ENCODE measurements around the gene OSBPL7. TPM values are rescaled to one million over a fixed set of nuclear protein-coding genes. Genes with fewer than 3 reads are reported as not detected.

The OSBPL7 gene
- total RNA-seq, 1 donor from 2014 or later: 21.4 TPM

DNA sequence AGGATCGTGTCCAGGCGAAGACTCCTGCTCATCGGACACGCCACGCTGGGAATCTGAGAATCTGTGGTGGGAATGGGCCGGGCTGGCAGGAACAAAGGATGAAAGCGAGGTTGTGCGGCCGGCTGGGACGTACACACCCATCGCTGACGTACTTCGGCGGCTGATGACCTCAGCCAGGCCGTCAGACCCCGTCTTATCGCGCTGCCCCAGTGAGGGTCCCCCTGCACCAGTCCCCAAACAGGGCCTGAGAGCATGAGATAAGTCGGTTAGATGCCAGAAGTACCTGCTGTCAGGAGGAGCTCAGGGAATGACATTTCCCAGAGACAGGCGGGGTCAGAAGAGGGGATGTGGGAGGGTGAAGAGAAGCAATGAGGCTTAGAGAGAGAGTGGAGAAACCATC is 45.3 kb upstream of the OSBPL7 start:
- H3K4me1 Mint-ChIP-seq (ENCODE audit: low read depth, unreplicated experiment): peaks cover 16% of the 10 kb centered on the region
- Histone ChIP-seq H3K4me2 (ENCODE audit: low read length) (no peak overlapping the region), H3K36me3 (ENCODE audit: insufficient read depth, low read length) (no peaks in the 10 kb centered on the region), H3K9ac (ENCODE audit: low read length) (no peak overlapping the region), H4K20me1 (ENCODE audit: insufficient read depth, low read length) (no peaks in the 10 kb centered on the region), H3K27ac (ENCODE audit: low read depth, low read length) (no peak overlapping the region), H3K9me3 (ENCODE audit: insufficient read depth, low read depth, low read length) (no peaks in the 10 kb centered on the region), H3K27me3 (ENCODE audit: insufficient read depth, low read length) (peaks cover 33% of the 10 kb centered on the region), H3K79me2 (ENCODE audit: insufficient read depth, low read length) (no peaks in the 10 kb centered on the region), H2AFZ (ENCODE audit: low read depth, low read length) (no peak overlapping the region), H3K4me3 (ENCODE audit: insufficient read depth, low read depth, low read length) (no peak overlapping the region), H3K4me1 (ENCODE audit: insufficient read depth, low read length) (peaks cover 7% of the 10 kb centered on the region)
- peaks cover 11% of the 10 kb centered on the region for H3K9me3 Mint-ChIP-seq (ENCODE audit: unreplicated experiment)
- H3K4me3 Mint-ChIP-seq (ENCODE audit: unreplicated experiment): no peak overlapping the region
- H3K27ac Mint-ChIP-seq (ENCODE audit: unreplicated experiment): no peak overlapping the region
- DNase-seq (ENCODE audit: low read depth) (no peak), FAIRE-seq (no peak)
- TF ChIP-seq EZH2 (IDR thresholded peaks at IDR 0.05; ENCODE audit: insufficient read depth, low read length): no peak
- TF ChIP-seq, protein P1, sequence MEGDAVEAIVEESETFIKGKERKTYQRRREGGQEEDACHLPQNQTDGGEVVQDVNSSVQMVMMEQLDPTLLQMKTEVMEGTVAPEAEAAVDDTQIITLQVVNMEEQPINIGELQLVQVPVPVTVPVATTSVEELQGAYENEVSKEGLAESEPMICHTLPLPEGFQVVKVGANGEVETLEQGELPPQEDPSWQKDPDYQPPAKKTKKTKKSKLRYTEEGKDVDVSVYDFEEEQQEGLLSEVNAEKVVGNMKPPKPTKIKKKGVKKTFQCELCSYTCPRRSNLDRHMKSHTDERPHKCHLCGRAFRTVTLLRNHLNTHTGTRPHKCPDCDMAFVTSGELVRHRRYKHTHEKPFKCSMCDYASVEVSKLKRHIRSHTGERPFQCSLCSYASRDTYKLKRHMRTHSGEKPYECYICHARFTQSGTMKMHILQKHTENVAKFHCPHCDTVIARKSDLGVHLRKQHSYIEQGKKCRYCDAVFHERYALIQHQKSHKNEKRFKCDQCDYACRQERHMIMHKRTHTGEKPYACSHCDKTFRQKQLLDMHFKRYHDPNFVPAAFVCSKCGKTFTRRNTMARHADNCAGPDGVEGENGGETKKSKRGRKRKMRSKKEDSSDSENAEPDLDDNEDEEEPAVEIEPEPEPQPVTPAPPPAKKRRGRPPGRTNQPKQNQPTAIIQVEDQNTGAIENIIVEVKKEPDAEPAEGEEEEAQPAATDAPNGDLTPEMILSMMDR (IDR thresholded peaks at IDR 0.05; ENCODE audit: insufficient read depth, low read depth, low read length): no peak
- H3K27me3 Mint-ChIP-seq (ENCODE audit: low read depth, unreplicated experiment): peaks cover 42% of the 10 kb centered on the region
- H3K36me3 Mint-ChIP-seq (ENCODE audit: low read depth, unreplicated experiment): peaks cover 7% of the 10 kb centered on the region

DNA sequence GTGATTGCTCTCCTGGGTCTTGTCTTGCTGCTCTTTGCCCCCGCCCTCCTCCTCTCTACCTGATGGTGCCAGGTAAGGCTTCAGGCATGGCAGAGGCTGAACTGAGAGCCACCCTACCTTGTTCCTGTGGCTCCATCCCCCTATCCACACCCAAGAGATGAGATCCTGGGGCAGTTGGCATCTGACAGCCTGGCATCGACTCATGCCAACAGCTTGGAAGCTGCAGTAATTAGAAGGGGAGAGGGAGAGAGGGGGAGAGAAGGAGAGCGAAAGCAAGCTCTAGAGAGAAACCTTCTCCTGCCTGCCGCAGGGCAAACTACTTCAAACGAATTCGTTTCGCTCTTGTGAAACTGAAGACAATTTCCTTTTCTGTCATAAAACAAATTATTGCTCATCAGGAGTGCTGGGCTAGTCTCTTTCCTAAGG is 43.2 kb upstream of the OSBPL7 start:
- Mint-ChIP-seq H3K4me3 (ENCODE audit: unreplicated experiment) (no peak overlapping the region), H3K9me3 (ENCODE audit: unreplicated experiment) (peaks cover 11% of the 10 kb centered on the region), H3K36me3 (ENCODE audit: low read depth, unreplicated experiment) (peaks cover 6% of the 10 kb centered on the region), H3K27ac (ENCODE audit: unreplicated experiment) (no peak overlapping the region), H3K27me3 (ENCODE audit: low read depth, unreplicated experiment) (peaks cover 30% of the 10 kb centered on the region), H3K4me1 (ENCODE audit: low read depth, unreplicated experiment) (peaks cover 9% of the 10 kb centered on the region)
- Histone ChIP-seq H3K27ac (ENCODE audit: low read depth, low read length) (no peak overlapping the region), H3K4me2 (ENCODE audit: low read length) (no peak overlapping the region), H4K20me1 (ENCODE audit: insufficient read depth, low read length) (no peaks in the 10 kb centered on the region), H3K4me3 (ENCODE audit: insufficient read depth, low read depth, low read length) (no peak overlapping the region), H3K79me2 (ENCODE audit: insufficient read depth, low read length) (no peaks in the 10 kb centered on the region), H2AFZ (ENCODE audit: low read depth, low read length) (peak overlapping the region; percentile 10), H3K4me1 (ENCODE audit: insufficient read depth, low read length) (peaks cover 7% of the 10 kb centered on the region), H3K9me3 (ENCODE audit: insufficient read depth, low read depth, low read length) (no peaks in the 10 kb centered on the region), H3K27me3 (ENCODE audit: insufficient read depth, low read length) (peaks cover 13% of the 10 kb centered on the region), H3K36me3 (ENCODE audit: insufficient read depth, low read length) (no peaks in the 10 kb centered on the region), H3K9ac (ENCODE audit: low read length) (no peak overlapping the region)
- TF ChIP-seq, protein P1 (IDR thresholded peaks at IDR 0.05; ENCODE audit: insufficient read depth, low read depth, low read length): no peak
- no peak for TF ChIP-seq EZH2 (IDR thresholded peaks at IDR 0.05; ENCODE audit: insufficient read depth, low read length)
- FAIRE-seq (no peak), DNase-seq (ENCODE audit: low read depth) (no peak)

DNA sequence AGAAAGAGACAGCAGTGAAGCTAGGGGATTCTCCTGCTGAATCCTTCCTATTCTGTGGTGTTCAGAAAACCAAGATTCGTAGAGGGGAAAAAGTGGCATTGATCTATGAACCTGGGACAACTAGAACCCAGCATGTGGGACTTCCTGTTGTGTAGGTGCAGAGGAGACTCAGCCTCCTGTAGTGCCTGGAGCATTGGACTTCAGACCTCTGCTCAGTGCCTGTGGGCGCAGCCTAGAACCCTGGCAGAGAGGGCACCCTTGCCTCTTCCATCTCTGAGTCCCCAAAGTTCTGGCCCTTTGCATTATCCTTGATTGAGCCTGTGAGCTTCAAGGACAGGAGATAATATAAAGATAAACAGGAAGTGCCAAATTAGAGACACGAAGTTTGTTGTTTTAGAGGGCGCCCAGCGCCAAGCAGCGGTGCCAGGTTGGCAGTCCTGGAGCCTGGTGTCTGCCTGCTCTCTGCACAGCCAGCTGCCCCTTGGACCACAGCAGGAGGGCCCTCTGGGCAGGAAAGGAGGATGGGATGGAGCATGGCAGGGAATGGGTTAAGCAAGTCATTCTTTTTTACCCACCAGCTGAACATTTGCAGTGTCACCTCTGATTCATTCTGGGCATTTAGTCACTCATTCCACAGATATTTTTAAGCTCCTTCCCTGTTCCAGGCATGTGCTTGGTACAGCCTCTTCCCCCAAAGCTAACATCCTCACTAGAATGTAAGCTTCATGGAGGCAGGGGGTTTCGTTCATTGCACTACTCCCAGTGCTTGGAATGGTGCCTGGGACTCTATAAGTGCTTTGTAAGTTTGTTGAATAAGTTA is 41.2 kb upstream of the OSBPL7 start:
- Histone ChIP-seq H3K4me1 (ENCODE audit: insufficient read depth, low read length) (peaks cover 7% of the 10 kb centered on the region), H3K9me3 (ENCODE audit: insufficient read depth, low read depth, low read length) (no peaks in the 10 kb centered on the region), H2AFZ (ENCODE audit: low read depth, low read length) (peak overlapping the region; percentile 72), H4K20me1 (ENCODE audit: insufficient read depth, low read length) (no peaks in the 10 kb centered on the region), H3K4me3 (ENCODE audit: insufficient read depth, low read depth, low read length) (no peak overlapping the region), H3K9ac (ENCODE audit: low read length) (no peak overlapping the region), H3K27ac (ENCODE audit: low read depth, low read length) (peak overlapping the region; percentile 63), H3K27me3 (ENCODE audit: insufficient read depth, low read length) (peaks cover 5% of the 10 kb centered on the region), H3K79me2 (ENCODE audit: insufficient read depth, low read length) (no peaks in the 10 kb centered on the region), H3K4me2 (ENCODE audit: low read length) (peak overlapping the region; percentile 55), H3K36me3 (ENCODE audit: insufficient read depth, low read length) (no peaks in the 10 kb centered on the region)
- peaks cover 32% of the 10 kb centered on the region for H3K27me3 Mint-ChIP-seq (ENCODE audit: low read depth, unreplicated experiment)
- peaks cover 6% of the 10 kb centered on the region for H3K36me3 Mint-ChIP-seq (ENCODE audit: low read depth, unreplicated experiment)
- peaks cover 9% of the 10 kb centered on the region for H3K4me1 Mint-ChIP-seq (ENCODE audit: low read depth, unreplicated experiment)
- no peak overlapping the region for H3K4me3 Mint-ChIP-seq (ENCODE audit: unreplicated experiment)
- TF ChIP-seq, protein P1 (IDR thresholded peaks at IDR 0.05; ENCODE audit: insufficient read depth, low read depth, low read length): no peak
- no peak for TF ChIP-seq EZH2 (IDR thresholded peaks at IDR 0.05; ENCODE audit: insufficient read depth, low read length)
- peaks cover 9% of the 10 kb centered on the region for H3K9me3 Mint-ChIP-seq (ENCODE audit: unreplicated experiment)
- peak; percentile 98 for FAIRE-seq
- H3K27ac Mint-ChIP-seq (ENCODE audit: unreplicated experiment): peak overlapping the region; percentile 88
- peak; percentile 82 for DNase-seq (ENCODE audit: low read depth)

Data from astrocyte (in vitro differentiated cells and primary cell).